Upper lobe of left lung (tissue), 4 donors: ENCODE data around the gene KCTD17.

ENCODE experiments used
- POLR2A ChIP-seq, 4 donors: fragments of 450-650 bp; IDR thresholded peaks; one replicate each; pipeline ENCODE4 v1.5.1; 2016 to 2017; ENCODE audit warnings: antibody characterized with exemption in 4 of 4, mild to moderate bottlenecking in 2 of 4
- TF ChIP-seq, protein P1 (sequence below), 6 experiments: fragments of 450-650 bp in 4 of 6; fragments of 200-600 bp in 2 of 6; sonication (generic) in 2 of 6; IDR thresholded peaks; one replicate each; pipeline ENCODE4 v1.5.1; 2016 to 2019; ENCODE audit warnings: antibody characterized with exemption in 6 of 6

DNA sequence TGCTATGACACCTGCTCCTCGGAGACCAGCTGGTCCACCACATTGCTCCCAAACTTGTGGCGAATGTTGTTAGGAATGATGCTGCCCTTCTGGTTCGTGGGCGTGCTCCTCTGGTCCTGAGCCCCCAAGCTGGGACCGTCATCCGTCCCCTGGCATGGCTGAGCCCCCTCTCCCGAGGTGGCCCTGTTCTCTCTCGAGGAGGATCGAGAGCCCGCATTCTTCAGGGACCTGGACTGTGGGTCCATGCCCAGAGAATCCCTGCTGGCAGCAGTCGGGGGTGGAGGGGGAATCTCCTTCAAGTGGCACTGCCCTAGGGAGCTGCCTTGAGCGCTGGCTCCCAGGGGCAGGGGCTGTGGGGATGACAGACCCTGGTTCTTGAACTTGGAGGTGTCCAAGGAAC is 49.7 kb upstream of the KCTD17 start:
- TF ChIP-seq POLR2A (IDR thresholded peaks at IDR 0.05): no peak
- TF ChIP-seq, protein P1, sequence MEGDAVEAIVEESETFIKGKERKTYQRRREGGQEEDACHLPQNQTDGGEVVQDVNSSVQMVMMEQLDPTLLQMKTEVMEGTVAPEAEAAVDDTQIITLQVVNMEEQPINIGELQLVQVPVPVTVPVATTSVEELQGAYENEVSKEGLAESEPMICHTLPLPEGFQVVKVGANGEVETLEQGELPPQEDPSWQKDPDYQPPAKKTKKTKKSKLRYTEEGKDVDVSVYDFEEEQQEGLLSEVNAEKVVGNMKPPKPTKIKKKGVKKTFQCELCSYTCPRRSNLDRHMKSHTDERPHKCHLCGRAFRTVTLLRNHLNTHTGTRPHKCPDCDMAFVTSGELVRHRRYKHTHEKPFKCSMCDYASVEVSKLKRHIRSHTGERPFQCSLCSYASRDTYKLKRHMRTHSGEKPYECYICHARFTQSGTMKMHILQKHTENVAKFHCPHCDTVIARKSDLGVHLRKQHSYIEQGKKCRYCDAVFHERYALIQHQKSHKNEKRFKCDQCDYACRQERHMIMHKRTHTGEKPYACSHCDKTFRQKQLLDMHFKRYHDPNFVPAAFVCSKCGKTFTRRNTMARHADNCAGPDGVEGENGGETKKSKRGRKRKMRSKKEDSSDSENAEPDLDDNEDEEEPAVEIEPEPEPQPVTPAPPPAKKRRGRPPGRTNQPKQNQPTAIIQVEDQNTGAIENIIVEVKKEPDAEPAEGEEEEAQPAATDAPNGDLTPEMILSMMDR (IDR thresholded peaks at IDR 0.05): no peak
